Muscle of back (tissue), 11 donors: ENCODE measurements around the gene CDRT4. TPM values are rescaled to one million over a fixed set of nuclear protein-coding genes. Genes with fewer than 3 reads are reported as not detected.

ENCODE experiments used
- DNase-seq, 3 donors: peaks; one replicate each; pipeline versions ENCODE4 v3.0.0 to v3.0.0-alpha.2; 2013
- polyA plus RNA-seq, 10 donors: library from polyadenylated mRNA; unstranded; fragments of 120-200 nt; gene quantifications; one replicate each; pipeline ENCODE4 v1.2.1, GENCODE V29; 2013; ENCODE audit not compliant: insufficient read length in 10 of 10

The CDRT4 gene
- polyA plus RNA-seq, 10 donors = 0.88 to 10.6 (median 2.8) TPM

DNA sequence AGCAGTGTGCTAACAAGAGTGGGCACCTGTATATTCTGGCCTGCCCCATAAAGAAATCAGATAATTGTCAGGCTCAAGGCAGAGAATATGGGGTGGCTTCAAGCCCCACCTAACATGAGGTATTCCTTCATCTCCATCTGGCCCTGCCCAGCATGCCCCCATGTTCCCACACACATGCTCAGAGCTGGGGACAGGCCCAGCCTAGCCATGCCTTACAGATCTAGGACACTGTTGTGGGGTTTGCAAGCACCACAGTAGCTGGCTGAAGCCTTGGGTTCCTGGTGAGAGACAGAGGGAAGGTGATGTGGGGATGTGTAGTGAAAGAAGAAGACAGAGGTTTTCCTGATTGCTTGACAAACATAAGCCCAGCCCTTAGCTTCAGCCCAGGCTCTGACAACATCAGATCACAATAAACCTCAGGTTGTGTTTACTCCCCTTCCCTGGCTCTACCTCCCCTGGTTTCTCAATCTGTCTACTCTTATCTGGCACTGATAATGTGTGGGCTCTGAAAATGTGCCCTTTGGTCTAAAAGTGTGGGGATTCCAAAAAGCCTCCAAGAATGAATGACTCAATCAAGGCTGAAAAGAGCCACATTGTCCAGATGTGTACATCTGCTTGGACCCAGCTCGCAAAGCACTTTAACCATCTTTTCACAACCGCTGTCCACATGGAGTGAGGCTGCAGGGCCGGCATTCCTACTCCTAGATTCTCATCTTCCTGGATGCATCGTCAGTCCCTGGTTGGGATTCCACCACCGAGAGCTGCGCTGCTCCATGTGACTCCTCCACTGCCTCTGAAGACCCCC lies 34.4 kb downstream of the CDRT4 start:
- DNase-seq = peak in 1 of 3 donors; percentile 56

DNA sequence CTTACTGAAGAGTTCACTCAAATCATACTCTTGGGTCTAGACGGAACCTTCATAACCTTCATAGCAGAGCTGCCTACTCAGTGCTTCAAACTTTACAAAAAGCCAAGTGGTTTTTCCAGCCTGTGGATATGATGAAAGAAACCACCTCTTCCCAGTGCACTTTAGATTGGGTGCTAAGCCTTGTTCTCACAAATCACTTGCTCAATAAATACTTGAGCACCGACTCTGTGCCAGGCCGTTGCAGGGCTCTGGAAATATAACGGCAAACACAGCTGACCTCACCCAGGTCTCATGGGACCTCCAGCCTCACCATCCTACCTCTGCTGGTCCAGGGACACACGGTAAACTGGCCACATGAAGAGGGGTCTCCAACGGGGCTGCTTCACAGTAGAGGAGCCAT lies 35.7 kb downstream of the CDRT4 start:
- DNase-seq = no peak

DNA sequence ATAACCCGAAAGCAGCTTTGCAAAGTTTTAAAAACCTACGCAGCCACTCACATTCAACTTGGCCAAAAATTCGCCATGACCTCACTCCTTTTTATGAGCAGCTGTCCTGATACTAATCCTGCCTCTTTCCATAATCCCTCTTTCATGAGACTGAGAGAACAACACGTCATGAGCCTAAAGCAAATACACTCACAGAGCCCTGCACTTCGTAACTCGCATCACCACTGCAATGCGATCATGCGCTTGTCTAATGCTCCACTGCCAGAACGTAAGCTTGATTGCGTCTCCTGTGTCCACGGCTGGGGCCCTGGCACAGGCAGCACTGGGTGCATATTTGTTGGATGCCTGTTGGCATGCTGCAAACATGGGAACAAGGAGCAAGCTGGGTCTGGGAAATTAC lies 36.2 kb downstream of the CDRT4 start:
- DNase-seq = peak; percentile 74 to 91 (median 82)

DNA sequence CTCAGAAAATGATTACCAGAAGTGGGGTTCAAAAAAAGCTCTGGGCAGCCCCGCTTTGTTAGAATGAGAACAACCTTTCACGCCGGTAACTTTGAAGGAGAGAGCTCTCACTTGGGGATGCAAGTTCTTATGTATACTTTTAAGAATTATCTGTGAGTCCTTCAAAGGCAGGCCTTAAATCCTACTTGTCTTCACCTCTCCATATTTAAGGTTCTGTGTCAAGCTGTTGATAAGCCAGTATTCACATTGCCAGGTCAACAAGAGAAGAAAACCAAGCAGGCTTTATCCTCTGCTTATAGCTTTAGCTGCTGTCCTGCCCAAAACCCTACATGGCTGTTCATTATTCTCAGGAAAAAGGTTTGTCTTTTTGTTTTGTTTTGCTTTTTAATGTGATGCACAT lies 42.9 kb downstream of the CDRT4 start:
- no peak for DNase-seq

DNA sequence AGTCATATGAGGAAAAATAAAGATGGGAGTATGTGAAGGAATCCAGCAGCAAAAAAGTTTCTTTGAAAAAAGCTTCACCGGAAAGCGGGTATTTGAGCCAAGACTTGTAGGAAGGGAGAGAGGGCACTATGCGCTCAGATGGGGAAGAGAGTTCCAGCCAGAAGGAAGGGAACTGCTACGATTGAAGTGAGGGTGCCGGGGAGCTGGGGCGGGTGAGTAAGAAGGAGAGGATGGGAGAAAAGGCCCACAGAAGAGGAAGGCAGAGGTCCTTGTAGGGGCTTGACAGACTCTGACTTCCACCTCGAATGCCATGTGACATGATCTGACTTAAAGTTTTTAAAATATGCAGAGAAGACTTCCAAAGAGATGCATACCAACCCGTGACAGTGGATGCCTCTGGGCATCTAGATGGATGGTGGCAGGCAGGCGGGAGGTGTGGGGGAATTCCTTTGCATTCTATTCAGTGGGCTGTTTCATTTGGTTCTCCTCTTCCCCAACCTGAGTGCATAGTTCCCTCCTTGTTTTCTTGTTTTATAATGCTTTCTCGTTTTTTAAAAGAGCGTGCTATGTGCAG lies 44.9 kb downstream of the CDRT4 start:
- DNase-seq = no peak

DNA sequence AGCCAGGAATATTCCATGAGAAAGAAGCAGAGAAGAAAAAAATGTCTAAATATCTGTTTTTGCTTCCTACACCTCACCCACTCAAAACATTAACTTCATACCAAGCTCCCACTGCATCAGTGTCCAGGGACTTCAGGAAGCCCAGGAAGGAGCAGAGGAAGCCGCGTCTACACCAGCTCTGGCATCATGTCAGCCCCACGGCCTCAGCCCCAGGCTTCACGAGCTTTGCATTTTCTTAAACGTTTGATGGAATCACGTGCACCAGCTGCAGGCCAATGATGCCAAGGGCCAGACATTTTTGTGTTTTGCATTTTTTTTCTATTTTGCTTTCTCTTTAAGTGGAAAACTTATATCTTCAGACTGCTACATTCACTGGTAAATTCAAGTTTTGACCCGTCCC lies 48.6 kb downstream of the CDRT4 start:
- DNase-seq = no peak

DNA sequence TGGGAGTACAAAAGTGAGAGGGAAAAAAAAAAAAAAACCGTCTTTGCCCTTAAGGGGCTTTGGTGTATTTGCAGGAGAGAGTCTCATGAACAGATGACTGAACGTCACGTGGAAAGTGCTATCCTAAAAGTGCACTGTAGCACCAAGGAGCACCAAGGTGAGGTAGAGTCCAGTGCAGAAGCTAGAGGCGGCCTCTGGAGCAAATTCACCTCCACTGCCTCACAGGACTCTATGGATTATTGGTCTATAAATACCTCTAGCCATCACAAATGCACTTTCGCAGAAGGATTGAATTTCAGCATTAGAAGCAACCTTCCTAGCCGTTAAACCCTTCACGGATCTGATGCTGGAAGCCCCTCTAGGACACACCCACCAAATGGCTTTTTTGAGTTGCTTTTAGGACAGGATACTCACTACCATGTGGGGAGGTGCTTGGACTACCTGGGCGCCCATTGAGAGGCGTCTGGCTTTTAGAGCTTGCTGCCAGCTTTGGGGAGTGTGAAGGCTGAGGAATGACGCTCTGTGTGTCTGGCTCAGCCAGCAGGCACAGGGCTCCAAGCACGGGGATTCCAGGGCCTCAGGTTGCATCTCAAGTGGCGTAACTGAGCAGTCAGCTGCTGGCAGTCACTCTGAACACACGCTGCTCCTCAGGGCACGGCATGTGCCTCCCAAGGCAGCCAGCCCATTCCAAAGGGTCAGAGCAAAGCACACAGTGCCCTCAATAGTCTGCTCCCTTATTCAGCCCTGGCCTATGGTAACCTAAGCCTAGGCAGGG lies 52.7 kb downstream of the CDRT4 start:
- peak; percentile 68 to 72 (median 71) for DNase-seq

DNA sequence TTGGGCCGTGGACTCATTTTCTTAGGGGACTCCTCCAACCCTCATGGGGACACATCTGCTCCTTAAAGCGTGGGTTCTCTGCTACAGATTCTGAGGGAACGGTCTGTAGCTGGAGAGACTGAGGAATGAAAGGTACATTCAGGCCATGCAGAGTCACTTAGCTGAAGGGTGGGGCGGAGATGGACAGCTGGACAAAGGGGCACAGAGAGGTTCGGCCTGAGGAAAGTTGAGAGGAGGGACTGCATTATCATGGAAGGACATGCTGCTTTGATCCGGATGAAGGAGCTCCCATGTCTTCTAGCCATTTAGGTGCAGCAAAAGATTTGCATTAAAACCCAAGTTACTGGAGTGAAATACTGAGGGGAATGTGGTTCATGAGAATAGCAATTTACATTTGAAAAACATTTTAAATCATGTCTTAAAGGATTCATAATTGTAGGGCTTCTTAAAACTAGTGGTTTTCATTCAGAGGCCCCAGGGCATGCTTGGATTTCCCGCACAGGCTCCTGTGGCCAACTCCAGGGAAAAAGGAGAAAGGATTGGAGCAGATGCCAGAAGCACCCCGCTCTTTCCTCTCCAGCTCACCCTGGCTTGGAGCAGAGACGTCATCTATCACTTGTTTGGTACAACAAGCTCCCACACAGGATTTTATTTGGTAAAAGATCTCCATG lies 54.2 kb downstream of the CDRT4 start:
- no peak for DNase-seq

DNA sequence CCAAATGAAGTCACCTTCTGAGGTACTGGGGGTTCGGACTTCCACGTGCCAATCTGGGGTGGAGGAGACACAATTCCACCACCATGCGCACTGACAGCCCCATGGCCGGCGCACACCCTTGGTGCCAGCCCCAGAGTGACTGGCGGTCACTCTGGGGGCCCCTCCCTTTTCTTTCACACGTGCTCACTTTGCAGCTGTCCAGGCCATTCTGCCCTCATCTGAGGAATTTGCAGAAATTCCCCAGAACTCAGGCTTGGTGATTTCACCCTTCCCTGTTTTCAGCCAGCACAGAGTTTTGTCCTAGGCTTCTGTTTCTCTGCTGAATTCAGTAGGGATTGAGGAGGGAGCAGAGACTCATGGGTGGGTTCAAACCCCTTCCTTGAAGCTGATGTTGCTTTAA lies 54.8 kb downstream of the CDRT4 start:
- no peak for DNase-seq

DNA sequence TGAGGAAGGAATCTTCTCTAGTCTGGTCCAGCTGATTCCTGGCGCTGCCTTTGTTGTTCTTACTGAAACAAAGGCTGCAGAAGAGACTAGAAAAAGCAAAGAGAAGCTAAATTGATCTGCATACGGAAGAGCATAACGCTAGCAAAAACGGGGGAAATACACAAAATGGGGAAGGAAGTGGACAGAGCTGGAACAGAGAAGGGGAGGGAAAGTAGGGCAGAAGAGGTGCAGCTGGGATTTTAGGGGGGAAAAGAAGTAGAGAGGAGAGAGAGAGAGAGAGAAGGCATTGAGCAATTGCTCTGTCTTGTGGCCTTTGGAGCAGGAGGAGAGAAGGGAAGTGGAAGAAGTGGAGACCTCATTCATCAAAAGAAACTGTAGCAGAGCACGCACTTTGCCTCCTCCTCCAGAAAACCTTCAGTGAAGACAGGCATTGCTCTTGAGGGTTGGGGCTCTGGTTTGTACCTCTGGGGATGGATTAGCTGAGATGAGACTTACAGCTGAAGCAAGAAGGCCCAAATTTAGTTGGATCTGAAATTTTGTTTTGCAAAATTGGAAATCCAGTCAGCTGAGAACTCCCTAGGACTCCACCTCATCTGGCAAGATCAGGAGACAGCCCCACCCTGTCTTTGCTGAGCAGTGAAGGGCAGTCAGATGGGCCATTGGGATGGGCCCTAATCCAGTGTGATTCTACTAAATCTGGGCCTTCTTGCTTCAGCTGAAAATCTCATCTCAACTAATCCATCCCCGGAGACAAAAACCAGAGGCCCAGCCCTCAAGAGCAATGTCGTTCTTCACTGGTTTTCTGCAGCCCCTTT lies 55.8 kb downstream of the CDRT4 start:
- no peak for DNase-seq

DNA sequence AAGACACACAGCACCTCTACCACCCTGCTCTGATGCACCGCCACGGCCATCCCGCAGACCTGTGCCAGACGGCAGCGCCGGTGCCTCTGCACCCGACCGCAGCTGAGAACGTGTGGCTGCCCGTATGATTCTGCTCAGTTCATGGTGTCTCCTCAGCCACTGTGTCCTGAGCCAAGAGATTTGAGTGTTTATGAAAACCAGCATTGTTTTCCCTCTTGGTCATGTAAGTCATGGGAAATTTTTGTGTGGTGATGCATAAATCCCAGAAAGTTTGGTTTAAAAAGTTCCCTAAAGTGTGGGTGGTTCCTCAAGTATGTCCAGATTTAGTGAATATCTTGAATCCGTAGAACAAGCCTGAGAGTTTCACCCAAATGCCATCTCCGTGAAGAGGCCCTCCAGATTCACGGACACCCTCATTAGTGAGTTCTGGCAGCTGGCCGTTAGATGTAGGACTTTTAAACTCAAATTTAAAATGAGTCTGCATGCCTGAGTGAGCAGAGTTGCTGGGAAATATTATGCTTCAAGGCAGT lies 57.6 kb downstream of the CDRT4 start:
- DNase-seq = peak; percentile 67 to 85 (median 84)

DNA sequence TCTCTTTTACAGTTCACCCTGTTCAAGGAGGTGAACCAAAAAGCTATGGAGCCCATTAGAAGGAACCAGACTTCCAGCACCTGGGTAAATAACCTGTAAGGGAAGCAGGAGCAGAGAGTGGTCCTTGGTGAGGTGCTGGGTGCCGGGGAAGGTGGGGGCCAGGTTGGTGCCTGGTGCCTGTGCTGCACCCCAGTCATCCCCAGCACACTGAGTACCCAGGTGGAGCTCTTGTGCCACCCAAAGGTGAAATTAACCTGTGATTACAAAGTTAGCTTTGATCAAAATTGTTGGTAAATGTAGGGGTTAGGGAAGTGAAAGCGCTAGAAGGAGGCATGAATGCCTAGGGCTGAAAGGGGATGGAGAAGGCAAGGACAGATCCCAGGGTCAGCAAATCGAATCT lies 58.6 kb downstream of the CDRT4 start:
- DNase-seq = no peak

DNA sequence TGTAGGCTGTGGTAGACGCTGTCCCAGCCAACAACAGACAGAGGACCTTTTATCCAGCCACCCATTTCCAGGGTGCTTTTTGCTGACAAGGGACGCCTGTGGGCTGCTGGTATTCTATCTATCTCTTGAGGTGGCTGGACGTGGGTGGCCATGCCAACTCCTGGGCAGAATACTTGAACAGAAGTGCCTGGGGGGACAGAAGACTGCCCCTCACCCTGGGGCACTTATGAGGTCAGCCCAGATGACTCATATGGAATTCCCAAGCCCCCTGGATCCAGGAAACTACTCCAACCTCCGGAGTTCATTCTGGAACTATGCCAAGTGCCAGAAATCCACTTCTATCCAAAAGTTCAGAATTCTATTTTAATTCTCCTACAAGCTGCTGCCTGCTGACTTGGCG lies 61.3 kb downstream of the CDRT4 start:
- no peak for DNase-seq

DNA sequence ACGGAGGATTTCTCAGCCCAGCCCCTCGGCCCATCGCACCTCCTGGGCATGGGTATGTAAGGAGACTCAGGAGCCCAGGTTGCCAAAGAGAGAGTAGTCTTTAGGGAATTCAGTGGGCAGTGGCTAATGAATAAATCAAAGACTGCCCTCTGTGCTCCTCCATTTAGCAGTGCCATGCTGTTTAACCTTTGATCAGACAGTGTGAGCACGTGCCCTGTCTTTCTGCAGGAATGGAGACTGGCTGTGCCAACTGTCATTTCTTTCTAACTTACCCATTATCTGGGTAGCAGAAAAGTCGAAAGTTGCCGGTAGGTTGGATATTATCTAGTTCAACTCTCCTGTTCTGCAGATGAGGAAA lies 62.4 kb downstream of the CDRT4 start:
- DNase-seq = no peak

DNA sequence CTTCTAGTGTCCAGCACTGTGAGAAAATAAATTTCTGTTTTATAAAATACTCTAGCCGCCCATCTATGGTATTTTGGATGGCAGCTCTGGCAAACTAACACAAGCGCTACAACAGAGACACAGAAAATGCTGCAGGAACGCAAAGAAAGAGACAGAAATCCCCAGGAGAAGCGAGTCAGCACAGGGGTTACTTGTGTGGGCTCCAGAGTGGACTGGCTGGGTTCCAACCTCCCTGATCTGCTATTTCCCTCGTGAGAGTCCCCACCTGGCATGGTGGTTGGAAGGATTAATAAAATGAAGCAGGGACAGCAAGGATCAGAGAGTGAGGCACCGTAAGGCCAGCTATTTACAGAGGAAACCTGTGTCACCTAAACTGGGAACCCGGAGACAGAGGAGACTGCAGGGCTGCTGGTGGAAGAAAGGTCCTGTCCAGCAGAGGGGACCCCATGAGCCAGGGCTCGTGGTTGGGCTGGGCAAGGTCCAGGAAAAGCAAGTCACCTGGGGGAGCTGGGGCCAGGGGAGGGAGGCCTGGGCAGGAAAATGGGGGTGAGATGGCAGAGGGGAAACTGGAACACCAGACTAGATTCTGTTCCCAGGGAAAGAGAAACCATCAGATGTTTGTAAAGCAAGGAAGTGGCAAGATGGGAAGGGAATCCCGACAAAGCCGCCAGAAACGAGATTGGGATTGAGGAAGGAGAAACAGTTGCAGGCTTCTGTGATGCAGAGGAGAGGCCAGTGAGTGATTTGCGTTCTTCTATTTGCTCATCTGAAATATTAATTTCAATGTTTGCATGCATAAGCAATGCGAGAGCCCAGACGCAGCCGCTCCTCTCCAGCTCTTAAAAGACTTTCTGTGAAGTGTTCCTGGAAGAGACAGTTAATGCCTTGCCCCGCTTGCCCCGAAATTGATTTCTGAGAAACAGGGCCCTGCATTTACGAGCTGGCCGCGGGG lies 63.0 kb downstream of the CDRT4 start:
- peak in 1 of 3 donors; percentile 49 for DNase-seq

DNA sequence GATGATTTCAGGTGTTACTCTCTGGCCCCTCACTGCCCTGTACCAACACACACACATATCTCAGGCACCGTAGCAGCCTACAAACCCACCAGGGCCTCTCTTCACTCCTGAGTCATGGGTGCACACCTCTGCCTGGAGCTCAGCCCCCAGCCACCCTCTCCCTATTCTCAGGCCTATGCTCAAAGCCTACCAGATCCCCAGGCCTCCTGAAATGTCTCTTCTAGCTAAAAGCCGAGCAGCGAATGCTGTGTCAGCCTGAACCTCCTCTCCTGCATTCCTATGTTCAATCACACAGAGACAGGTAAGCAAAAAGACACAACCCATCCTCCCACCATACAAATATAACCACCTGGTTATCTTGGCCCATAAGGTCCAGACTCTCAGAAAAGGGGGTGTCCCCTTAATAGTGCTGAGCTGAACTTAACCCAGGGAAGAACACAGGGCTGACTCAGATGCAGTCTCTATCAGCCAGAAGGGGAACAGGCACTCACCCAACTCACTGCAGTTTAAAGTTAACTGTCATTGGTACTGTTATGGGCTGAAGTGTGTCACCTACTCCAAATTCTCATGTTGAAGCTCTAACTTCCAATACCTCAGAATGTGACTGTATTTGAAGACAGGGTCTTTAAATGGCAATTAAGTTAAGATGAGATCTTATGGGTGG lies 64.0 kb downstream of the CDRT4 start:
- DNase-seq = no peak

DNA sequence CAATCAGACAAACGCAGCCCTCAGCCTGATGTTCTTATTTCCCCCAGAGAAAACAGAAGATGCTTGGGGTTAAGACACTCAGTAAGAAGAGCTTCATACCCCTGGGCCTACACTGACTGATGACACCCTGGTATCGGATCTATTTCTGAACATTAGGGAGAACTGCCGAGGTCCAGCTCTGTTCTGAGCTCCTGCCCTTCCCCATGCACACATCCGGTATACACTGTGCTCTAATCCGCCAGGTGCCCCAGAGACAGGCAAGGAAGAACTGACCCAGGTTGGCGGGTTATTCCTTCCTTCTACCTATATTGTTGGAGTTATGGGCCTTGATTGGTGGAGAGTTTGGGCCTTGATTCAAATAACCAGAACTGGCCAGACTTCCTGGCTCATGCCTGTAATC lies 68.0 kb downstream of the CDRT4 start:
- no peak for DNase-seq

DNA sequence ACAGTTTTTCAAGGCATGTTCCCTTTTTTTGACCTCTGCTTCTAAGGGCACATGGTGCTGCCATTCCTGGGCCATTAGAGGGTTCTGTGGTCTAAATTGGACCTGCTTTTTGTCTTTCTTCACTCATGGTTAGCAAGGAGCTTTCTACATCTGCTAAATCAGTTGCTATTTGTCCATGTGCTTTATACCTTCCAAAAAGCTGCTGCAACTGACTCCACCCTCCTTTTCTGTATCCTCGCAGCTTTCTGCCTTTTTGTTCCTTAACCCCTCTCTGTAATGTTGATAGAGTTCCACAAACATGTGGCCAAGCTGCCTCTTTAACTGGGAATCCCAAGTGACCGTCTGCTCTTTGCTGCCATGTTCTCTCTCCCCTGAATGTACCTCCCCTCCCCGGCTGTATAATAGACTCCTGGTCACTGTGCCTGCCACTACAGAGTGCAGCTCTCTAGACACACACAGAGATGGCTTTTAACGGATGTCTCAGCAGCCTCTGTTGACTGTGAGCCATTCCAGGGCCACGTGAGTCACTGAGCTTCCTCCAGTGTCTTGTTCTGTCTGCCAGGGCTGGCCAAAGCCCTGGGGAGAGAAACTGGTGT lies 68.6 kb downstream of the CDRT4 start:
- DNase-seq = peak in 1 of 3 donors; percentile 52

DNA sequence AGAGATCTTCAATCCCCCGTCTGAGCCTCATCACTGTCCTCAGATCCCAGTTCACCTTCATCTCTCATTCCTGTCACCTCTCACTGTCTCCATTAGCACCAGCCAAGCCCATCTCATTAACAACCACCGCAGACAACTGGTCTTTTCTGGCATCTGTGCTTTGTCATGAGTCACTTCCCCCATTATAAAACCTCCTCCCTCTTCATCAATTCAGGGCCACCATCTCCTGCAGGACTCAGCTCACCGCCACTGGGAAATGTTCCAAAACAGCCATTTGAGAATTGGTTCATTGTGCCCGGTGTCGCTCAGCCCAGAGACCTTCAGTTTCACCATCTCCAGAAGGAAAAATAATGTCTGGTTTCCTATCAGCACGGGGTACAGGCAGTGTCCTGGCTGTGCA lies 69.1 kb downstream of the CDRT4 start:
- DNase-seq = peak in 1 of 3 donors; percentile 41
